HepG2 (cell line): Measurements from ENCODE around the gene ABCA3. TPM values are rescaled to one million over a fixed set of nuclear protein-coding genes. Genes with fewer than 3 reads are reported as not detected.

ENCODE experiments used
- DMAP1 ChIP-seq: IDR thresholded peaks from 2 replicates; pipeline ENCODE4 v1.6.1; 2016
- JDP2 ChIP-seq: sonication (generic); formaldehyde crosslinking; IDR thresholded peaks from 2 replicates; pipeline ENCODE4 v1.8.1; 2022; ENCODE audit warnings: missing genetic modification reagents, borderline replicate concordance
- MYNN ChIP-seq: sonication (generic); formaldehyde crosslinking; IDR thresholded peaks from 2 replicates; pipeline ENCODE4 v1.4.0; 2020; ENCODE audit warnings: mild to moderate bottlenecking, low read depth, missing genetic modification reagents
- RBM39 ChIP-seq: fragments of 200-400 bp; formaldehyde crosslinking; IDR thresholded peaks from one replicate; pipeline ENCODE4 v1.6.1; 2018; ENCODE audit warnings: antibody characterized with exemption, mild to moderate bottlenecking, low read depth, low read length; ENCODE audit not compliant: poor library complexity, severe bottlenecking
- RNF2 ChIP-seq: fragments of 450-650 bp; conservative IDR thresholded peaks from 2 replicates; pipeline ENCODE4 v1.6.1; 2016; ENCODE audit warnings: low read depth
- YEATS2 ChIP-seq: sonication (generic); formaldehyde crosslinking; IDR thresholded peaks from 2 replicates; pipeline ENCODE4 v1.4.0; 2020; ENCODE audit warnings: missing genetic modification reagents, borderline replicate concordance
- ZNF205 ChIP-seq: IDR thresholded peaks from 2 replicates; pipeline ENCODE4 v1.6.1; 2018; ENCODE audit warnings: missing biosample characterization, missing genetic modification reagents
- ZNF335 ChIP-seq: sonication (generic); formaldehyde crosslinking; IDR thresholded peaks from 2 replicates; pipeline ENCODE4 v1.4.0; 2020; ENCODE audit warnings: missing genetic modification reagents
- ZNF430 ChIP-seq: sonication (generic); formaldehyde crosslinking; IDR thresholded peaks from 2 replicates; pipeline ENCODE4 v1.9.0; 2021; ENCODE audit warnings: mild to moderate bottlenecking, missing genetic modification reagents
- ZNF674 ChIP-seq: sonication (generic); formaldehyde crosslinking; IDR thresholded peaks from 2 replicates; pipeline ENCODE4 v1.5.0; 2020; ENCODE audit warnings: low read depth, mild to moderate bottlenecking, missing genetic modification reagents
- ZNF839 ChIP-seq: sonication (generic); formaldehyde crosslinking; IDR thresholded peaks from 2 replicates; pipeline ENCODE4 v1.4.0; 2020; ENCODE audit warnings: missing genetic modification reagents, mild to moderate bottlenecking, borderline replicate concordance
- polyA plus RNA-seq, 8 experiments: library from polyadenylated mRNA; depleted of rRNA in 3 of 8; stranded (reverse) in 7 of 8; unstranded in 1 of 8; fragments of >200 nt; fragmentation: Illumina TruSeq in 4 of 8; extraction: Trizol in 4 of 8; gene quantifications; 2 replicates each; pipeline versions ENCODE4 v1.2.1 to v1.2.3, GENCODE V29; 2011 to 2016; ENCODE audit warnings: low read depth in 4 of 8, missing spikeins in 1 of 8, mixed read lengths in 1 of 8; ENCODE audit not compliant: insufficient read depth in 1 of 8
- total RNA-seq, 5 experiments: library from RNA; depleted of rRNA; stranded (reverse); fragments of >200 nt; fragmentation: Illumina TruSeq; extraction: Trizol; gene quantifications; 2 replicates each; pipeline ENCODE4 v1.2.3, GENCODE V29; 2016; ENCODE audit warnings: low read depth in 1 of 5
- TF ChIP-seq, protein P1 (sequence below): sonication (generic); formaldehyde crosslinking; IDR thresholded peaks from 2 replicates; pipeline ENCODE4 v1.4.0; 2020; ENCODE audit warnings: missing genetic modification reagents
- TF ChIP-seq, protein P2 (sequence below): IDR thresholded peaks from 2 replicates; pipeline ENCODE4 v1.6.1; 2018; ENCODE audit warnings: missing genetic modification reagents, mild to moderate bottlenecking, missing compliant biosample characterization
- TF ChIP-seq, protein P3 (sequence below): IDR thresholded peaks from 2 replicates; pipeline ENCODE4 v1.6.1; 2018; ENCODE audit warnings: missing genetic modification reagents
- TF ChIP-seq, protein P4 (sequence below): sonication (generic); formaldehyde crosslinking; IDR thresholded peaks from 2 replicates; pipeline ENCODE4 v1.4.0; 2020; ENCODE audit warnings: mild to moderate bottlenecking, missing genetic modification reagents, borderline replicate concordance
- TF ChIP-seq, protein P5 (sequence below): IDR thresholded peaks from 2 replicates; pipeline ENCODE4 v1.6.1; 2016

ABCA3 gene
- total and polyA plus RNA-seq, 2 of the 13 experiments (the other 11 are each of a cell fraction or from before 2014, with no cell fraction given) = 0.60 to 1.5 TPM

DNA sequence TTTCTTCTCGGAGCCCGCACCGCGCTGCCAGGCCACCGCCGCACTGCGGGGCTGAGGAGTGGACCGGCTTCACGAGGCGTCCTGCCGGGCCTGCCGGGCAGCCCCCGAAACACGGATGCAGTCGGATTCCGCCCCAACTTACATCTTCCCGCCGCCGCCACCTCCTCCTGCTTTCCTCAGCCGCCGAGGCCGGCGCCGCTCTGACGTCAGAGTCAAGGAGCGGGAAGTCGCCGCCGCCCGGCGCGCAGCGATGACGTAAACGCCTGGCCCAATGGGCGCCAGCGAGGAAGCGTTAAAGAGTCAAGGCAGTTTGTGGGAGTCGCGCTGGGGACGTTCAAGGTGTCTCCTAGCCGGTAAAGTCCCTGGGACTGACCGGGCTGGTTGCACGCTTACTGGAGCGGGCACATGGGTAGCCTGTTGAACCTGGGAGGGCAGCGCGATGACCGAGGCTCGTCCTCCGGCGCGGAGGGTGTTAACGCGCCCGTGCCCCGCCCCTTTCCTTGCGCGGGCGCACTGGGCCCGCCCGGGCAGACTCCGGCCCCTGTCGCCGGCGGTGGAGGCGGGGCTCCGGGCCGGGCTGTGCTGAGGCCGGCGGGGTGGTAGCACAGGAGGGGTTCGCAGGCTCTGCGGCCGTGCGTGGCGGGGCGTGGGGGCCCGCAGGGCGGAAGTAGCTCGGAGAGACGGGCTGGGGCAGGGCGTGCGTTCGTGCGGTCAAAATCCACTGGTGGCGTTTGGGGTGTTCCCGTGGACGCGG lies 72.4 kb downstream of the ABCA3 start, which contains the start of gene RNPS1 (continued):
- peak; percentile 47; the same call in 1 of the 2 replicates for TF ChIP-seq RNF2
- no peak for TF ChIP-seq ZNF674 (CRISPR knock-in tag)
- no peak for TF ChIP-seq JDP2 (CRISPR knock-in tag)
- TF ChIP-seq, protein P1, sequence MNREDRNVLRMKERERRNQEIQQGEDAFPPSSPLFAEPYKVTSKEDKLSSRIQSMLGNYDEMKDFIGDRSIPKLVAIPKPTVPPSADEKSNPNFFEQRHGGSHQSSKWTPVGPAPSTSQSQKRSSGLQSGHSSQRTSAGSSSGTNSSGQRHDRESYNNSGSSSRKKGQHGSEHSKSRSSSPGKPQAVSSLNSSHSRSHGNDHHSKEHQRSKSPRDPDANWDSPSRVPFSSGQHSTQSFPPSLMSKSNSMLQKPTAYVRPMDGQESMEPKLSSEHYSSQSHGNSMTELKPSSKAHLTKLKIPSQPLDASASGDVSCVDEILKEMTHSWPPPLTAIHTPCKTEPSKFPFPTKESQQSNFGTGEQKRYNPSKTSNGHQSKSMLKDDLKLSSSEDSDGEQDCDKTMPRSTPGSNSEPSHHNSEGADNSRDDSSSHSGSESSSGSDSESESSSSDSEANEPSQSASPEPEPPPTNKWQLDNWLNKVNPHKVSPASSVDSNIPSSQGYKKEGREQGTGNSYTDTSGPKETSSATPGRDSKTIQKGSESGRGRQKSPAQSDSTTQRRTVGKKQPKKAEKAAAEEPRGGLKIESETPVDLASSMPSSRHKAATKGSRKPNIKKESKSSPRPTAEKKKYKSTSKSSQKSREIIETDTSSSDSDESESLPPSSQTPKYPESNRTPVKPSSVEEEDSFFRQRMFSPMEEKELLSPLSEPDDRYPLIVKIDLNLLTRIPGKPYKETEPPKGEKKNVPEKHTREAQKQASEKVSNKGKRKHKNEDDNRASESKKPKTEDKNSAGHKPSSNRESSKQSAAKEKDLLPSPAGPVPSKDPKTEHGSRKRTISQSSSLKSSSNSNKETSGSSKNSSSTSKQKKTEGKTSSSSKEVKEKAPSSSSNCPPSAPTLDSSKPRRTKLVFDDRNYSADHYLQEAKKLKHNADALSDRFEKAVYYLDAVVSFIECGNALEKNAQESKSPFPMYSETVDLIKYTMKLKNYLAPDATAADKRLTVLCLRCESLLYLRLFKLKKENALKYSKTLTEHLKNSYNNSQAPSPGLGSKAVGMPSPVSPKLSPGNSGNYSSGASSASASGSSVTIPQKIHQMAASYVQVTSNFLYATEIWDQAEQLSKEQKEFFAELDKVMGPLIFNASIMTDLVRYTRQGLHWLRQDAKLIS (CRISPR knock-in tag) = peak; percentile 52; the same call in 1 of the 2 replicates
- TF ChIP-seq ZNF430 (CRISPR knock-in tag) = peak; percentile 83
- TF ChIP-seq, protein P2, sequence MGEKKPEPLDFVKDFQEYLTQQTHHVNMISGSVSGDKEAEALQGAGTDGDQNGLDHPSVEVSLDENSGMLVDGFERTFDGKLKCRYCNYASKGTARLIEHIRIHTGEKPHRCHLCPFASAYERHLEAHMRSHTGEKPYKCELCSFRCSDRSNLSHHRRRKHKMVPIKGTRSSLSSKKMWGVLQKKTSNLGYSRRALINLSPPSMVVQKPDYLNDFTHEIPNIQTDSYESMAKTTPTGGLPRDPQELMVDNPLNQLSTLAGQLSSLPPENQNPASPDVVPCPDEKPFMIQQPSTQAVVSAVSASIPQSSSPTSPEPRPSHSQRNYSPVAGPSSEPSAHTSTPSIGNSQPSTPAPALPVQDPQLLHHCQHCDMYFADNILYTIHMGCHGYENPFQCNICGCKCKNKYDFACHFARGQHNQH (CRISPR knock-in tag) = peak; percentile 68
- TF ChIP-seq, protein P3, sequence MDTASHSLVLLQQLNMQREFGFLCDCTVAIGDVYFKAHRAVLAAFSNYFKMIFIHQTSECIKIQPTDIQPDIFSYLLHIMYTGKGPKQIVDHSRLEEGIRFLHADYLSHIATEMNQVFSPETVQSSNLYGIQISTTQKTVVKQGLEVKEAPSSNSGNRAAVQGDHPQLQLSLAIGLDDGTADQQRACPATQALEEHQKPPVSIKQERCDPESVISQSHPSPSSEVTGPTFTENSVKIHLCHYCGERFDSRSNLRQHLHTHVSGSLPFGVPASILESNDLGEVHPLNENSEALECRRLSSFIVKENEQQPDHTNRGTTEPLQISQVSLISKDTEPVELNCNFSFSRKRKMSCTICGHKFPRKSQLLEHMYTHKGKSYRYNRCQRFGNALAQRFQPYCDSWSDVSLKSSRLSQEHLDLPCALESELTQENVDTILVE = peak; percentile 92
- TF ChIP-seq, protein P4, sequence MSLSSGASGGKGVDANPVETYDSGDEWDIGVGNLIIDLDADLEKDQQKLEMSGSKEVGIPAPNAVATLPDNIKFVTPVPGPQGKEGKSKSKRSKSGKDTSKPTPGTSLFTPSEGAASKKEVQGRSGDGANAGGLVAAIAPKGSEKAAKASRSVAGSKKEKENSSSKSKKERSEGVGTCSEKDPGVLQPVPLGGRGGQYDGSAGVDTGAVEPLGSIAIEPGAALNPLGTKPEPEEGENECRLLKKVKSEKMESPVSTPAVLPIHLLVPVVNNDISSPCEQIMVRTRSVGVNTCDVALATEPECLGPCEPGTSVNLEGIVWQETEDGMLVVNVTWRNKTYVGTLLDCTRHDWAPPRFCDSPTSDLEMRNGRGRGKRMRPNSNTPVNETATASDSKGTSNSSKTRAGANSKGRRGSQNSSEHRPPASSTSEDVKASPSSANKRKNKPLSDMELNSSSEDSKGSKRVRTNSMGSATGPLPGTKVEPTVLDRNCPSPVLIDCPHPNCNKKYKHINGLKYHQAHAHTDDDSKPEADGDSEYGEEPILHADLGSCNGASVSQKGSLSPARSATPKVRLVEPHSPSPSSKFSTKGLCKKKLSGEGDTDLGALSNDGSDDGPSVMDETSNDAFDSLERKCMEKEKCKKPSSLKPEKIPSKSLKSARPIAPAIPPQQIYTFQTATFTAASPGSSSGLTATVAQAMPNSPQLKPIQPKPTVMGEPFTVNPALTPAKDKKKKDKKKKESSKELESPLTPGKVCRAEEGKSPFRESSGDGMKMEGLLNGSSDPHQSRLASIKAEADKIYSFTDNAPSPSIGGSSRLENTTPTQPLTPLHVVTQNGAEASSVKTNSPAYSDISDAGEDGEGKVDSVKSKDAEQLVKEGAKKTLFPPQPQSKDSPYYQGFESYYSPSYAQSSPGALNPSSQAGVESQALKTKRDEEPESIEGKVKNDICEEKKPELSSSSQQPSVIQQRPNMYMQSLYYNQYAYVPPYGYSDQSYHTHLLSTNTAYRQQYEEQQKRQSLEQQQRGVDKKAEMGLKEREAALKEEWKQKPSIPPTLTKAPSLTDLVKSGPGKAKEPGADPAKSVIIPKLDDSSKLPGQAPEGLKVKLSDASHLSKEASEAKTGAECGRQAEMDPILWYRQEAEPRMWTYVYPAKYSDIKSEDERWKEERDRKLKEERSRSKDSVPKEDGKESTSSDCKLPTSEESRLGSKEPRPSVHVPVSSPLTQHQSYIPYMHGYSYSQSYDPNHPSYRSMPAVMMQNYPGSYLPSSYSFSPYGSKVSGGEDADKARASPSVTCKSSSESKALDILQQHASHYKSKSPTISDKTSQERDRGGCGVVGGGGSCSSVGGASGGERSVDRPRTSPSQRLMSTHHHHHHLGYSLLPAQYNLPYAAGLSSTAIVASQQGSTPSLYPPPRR = peak; percentile 60; the same call in 1 of the 2 replicates
- TF ChIP-seq ZNF335 (CRISPR knock-in tag) = peak; percentile 88
- peak; percentile 69; the same call in 1 of the 2 replicates for TF ChIP-seq MYNN
- TF ChIP-seq YEATS2 = peak; percentile 100
- peak; percentile 93 for TF ChIP-seq RBM39
- TF ChIP-seq, protein P5, sequence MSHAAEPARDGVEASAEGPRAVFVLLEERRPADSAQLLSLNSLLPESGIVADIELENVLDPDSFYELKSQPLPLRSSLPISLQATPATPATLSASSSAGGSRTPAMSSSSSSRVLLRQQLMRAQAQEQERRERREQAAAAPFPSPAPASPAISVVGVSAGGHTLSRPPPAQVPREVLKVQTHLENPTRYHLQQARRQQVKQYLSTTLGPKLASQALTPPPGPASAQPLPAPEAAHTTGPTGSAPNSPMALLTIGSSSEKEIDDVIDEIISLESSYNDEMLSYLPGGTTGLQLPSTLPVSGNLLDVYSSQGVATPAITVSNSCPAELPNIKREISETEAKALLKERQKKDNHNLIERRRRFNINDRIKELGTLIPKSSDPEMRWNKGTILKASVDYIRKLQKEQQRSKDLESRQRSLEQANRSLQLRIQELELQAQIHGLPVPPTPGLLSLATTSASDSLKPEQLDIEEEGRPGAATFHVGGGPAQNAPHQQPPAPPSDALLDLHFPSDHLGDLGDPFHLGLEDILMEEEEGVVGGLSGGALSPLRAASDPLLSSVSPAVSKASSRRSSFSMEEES (CRISPR knock-in tag) = peak; percentile 56
- peak; percentile 82; the same call in 1 of the 2 replicates for TF ChIP-seq ZNF839 (CRISPR knock-in tag)
- TF ChIP-seq DMAP1 = peak; percentile 97
- TF ChIP-seq ZNF205 (CRISPR knock-in tag) = 0 out of 2 replicates have a peak, but pooled peaks have one; percentile 72
